DND-41 (cell line): ENCODE results near the gene TEX19.

Experiments used
- EZH2 ChIP-seq: IDR thresholded peaks from 3 replicates; pipeline ENCODE4 v1.6.1; 2012; ENCODE audit warnings: borderline replicate concordance, low read depth, mild to moderate bottlenecking, moderate library complexity, low read length, inconsistent platforms; ENCODE audit not compliant: severe bottlenecking
- TF ChIP-seq, protein P1 (sequence below): IDR thresholded peaks from 2 replicates; pipeline ENCODE4 v1.5.1; 2012; ENCODE audit warnings: borderline replicate concordance, low read length, moderate library complexity, mild to moderate bottlenecking; ENCODE audit not compliant: poor library complexity, severe bottlenecking; ENCODE audit errors: extremely low read depth

- TF ChIP-seq, protein P1, sequence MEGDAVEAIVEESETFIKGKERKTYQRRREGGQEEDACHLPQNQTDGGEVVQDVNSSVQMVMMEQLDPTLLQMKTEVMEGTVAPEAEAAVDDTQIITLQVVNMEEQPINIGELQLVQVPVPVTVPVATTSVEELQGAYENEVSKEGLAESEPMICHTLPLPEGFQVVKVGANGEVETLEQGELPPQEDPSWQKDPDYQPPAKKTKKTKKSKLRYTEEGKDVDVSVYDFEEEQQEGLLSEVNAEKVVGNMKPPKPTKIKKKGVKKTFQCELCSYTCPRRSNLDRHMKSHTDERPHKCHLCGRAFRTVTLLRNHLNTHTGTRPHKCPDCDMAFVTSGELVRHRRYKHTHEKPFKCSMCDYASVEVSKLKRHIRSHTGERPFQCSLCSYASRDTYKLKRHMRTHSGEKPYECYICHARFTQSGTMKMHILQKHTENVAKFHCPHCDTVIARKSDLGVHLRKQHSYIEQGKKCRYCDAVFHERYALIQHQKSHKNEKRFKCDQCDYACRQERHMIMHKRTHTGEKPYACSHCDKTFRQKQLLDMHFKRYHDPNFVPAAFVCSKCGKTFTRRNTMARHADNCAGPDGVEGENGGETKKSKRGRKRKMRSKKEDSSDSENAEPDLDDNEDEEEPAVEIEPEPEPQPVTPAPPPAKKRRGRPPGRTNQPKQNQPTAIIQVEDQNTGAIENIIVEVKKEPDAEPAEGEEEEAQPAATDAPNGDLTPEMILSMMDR, result no peak
- no peak for TF ChIP-seq EZH2
These were observed 14.7 kb upstream of the TEX19 start for GRCh38 chr17:82344175-82344907.
